Upper lobe of left lung (tissue), 6 donors: ENCODE results near the gene PJA1. TPM values are rescaled to one million over a fixed set of nuclear protein-coding genes. Genes with fewer than 3 reads are reported as not detected.

Experiments
- ATAC-seq, 2 donors: fragments of 200-7000 bp; cut with Tn5 transposase; one replicate each; pipeline ENCODE4 v1.9.1; 2022; ENCODE audit warnings: mild to moderate bottlenecking in 2 of 2, moderate library complexity in 2 of 2; ENCODE audit not compliant: low FRiP score in 2 of 2
- DNase-seq, 2 donors: peaks; one replicate each; pipeline ENCODE4 v3.0.0-alpha.2; 2019 to 2020
- H3K27ac ChIP-seq, 4 donors: fragments of 200-600 bp; sonication (generic); one replicate each; pipeline ENCODE4 v1.5.1; 2016 to 2019
- H3K27me3 ChIP-seq, 4 donors: fragments of 200-600 bp; sonication (generic); one replicate each; pipeline ENCODE4 v1.5.1; 2017 to 2019
- H3K36me3 ChIP-seq, 4 donors: fragments of 200-600 bp; sonication (generic); one replicate each; pipeline ENCODE4 v1.5.1; 2016 to 2019
- H3K4me1 ChIP-seq, 4 donors: fragments of 200-600 bp; sonication (generic); one replicate each; pipeline ENCODE4 v1.5.1; 2018 to 2019
- H3K4me3 ChIP-seq, 4 donors: fragments of 200-600 bp; sonication (generic); one replicate each; pipeline ENCODE4 v1.5.1; 2017 to 2019; ENCODE audit warnings: mild to moderate bottlenecking in 2 of 4, moderate library complexity in 1 of 4
- H3K9me3 ChIP-seq, 4 donors: fragments of 200-600 bp; sonication (generic); one replicate each; pipeline ENCODE4 v1.5.1; 2018 to 2019
- CTCF ChIP-seq, 6 experiments: fragments of 450-650 bp in 4 of 6; fragments of 200-600 bp in 2 of 6; sonication (generic) in 2 of 6; IDR thresholded peaks; one replicate each; pipeline ENCODE4 v1.5.1; 2016 to 2019; ENCODE audit warnings: antibody characterized with exemption in 6 of 6
- EP300 ChIP-seq, 4 donors: sonication (generic); formaldehyde crosslinking; IDR thresholded peaks; one replicate each; pipeline ENCODE4 v1.5.1; 2017; ENCODE audit warnings: antibody characterized with exemption in 4 of 4, control low read depth in 2 of 4
- POLR2A ChIP-seq, 4 donors: fragments of 450-650 bp; IDR thresholded peaks; one replicate each; pipeline ENCODE4 v1.5.1; 2016 to 2017; ENCODE audit warnings: antibody characterized with exemption in 4 of 4, mild to moderate bottlenecking in 2 of 4
- POLR2AphosphoS5 ChIP-seq, 2 donors: sonication (generic); formaldehyde crosslinking; IDR thresholded peaks; one replicate each; pipeline ENCODE4 v1.5.1; 2017; ENCODE audit warnings: antibody characterized with exemption in 2 of 2
- WGBS, 2 donors: methylation state at CpG; one replicate each; pipeline ENCODE4 v1.1.5; 2017 to 2018; 5-methylcytosine and 5-hydroxymethylcytosine counted together
- total RNA-seq, 6 donors: library from RNA; depleted of rRNA in 4 of 6; stranded (reverse); fragments of >200 nt in 4 of 6; gene quantifications; one replicate each; pipeline versions ENCODE4 v1.1.0 to v1.2.1, GENCODE V29; 2016 to 2021
- donor health status: DM: no; HTN: no; CAD: no; lungs with moderate emphysema.
- donor health status: DM: no; HTN: yes; CAD: no; lungs with severe emphysema.

PJA1 gene
- total RNA-seq, 6 donors from 2014 or later: 13.8 to 25.9 (median 14.8) TPM

- Histone ChIP-seq H3K4me1 (peaks cover 0 to 13% (median 0%) of the 10 kb centered on the region in 4 donors), H3K27me3 (peaks cover 0 to 5% (median 0%) of the 10 kb centered on the region in 4 donors), H3K27ac (peak overlapping the region; percentile 21 to 70 (median 66)), H3K4me3 (peak overlapping the region in 2 of 4 donors; percentile 18 to 29), H3K36me3 (no peaks in the 10 kb centered on the region), H3K9me3 (no peaks in the 10 kb centered on the region)
- WGBS, 2 donors: 39 to 40% methylated on average over 2 to 40 of the region's 42 CpGs
- DNase-seq: peak in 1 of 2 donors; percentile 80
- ATAC-seq: peak in 1 of 2 donors; percentile 77
- no peak for TF ChIP-seq CTCF (IDR thresholded peaks at IDR 0.05)
- TF ChIP-seq EP300 (IDR thresholded peaks at IDR 0.05): no peak
- TF ChIP-seq POLR2AphosphoS5 (IDR thresholded peaks at IDR 0.05): no peak
- no peak for TF ChIP-seq POLR2A (IDR thresholded peaks at IDR 0.05)
Measured at GRCh38 chrX:69136546-69137331, 28.5 kb downstream of the PJA1 start.

- H3K27ac ChIP-seq: no peak overlapping the region
- peaks cover 0 to 13% (median 0%) of the 10 kb centered on the region in 4 donors for H3K4me1 ChIP-seq
- TF ChIP-seq CTCF (IDR thresholded peaks at IDR 0.05) (peak in 2 of 6 experiments; percentile 20 to 31), POLR2A (IDR thresholded peaks at IDR 0.05) (no peak)
- H3K36me3 ChIP-seq: no peaks in the 10 kb centered on the region
- ATAC-seq: peak in 1 of 2 donors; percentile 46
- 25 to 29% methylated on average over 4 to 6 of the region's 6 CpGs for WGBS, 2 donors
- DNase-seq: no peak
- no peaks in the 10 kb centered on the region for H3K9me3 ChIP-seq
- H3K27me3 ChIP-seq: peaks cover 0 to 5% (median 0%) of the 10 kb centered on the region in 4 donors
- no peak overlapping the region for H3K4me3 ChIP-seq
Measured at GRCh38 chrX:69133921-69134542, 31.2 kb downstream of the PJA1 start.

GRCh38 chrX:69131886-69132285 is 33.4 kb downstream of the PJA1 start:
- Histone ChIP-seq H3K27me3 (peaks cover 0 to 2% (median 0%) of the 10 kb centered on the region in 4 donors), H3K27ac (no peak overlapping the region), H3K9me3 (no peaks in the 10 kb centered on the region), H3K4me3 (no peak overlapping the region), H3K36me3 (no peaks in the 10 kb centered on the region), H3K4me1 (peaks cover 0 to 8% (median 0%) of the 10 kb centered on the region in 4 donors)
- no peak for TF ChIP-seq CTCF (IDR thresholded peaks at IDR 0.05)
- no peak for TF ChIP-seq EP300 (IDR thresholded peaks at IDR 0.05)
- TF ChIP-seq POLR2A (IDR thresholded peaks at IDR 0.05): no peak
- TF ChIP-seq POLR2AphosphoS5 (IDR thresholded peaks at IDR 0.05): no peak
- ATAC-seq (no peak), DNase-seq (no peak)
- WGBS, 2 donors: 73 to 87% methylated on average over 5 of the region's 5 CpGs

GRCh38 chrX:69130439-69130838 is 34.8 kb downstream of the PJA1 start:
- no peak for TF ChIP-seq POLR2A (IDR thresholded peaks at IDR 0.05)
- no peak for TF ChIP-seq CTCF (IDR thresholded peaks at IDR 0.05)
- TF ChIP-seq EP300 (IDR thresholded peaks at IDR 0.05): no peak
- TF ChIP-seq POLR2AphosphoS5 (IDR thresholded peaks at IDR 0.05): no peak
- ATAC-seq (no peak), DNase-seq (no peak)
- Histone ChIP-seq H3K4me1 (no peaks in the 10 kb centered on the region), H3K9me3 (no peaks in the 10 kb centered on the region), H3K27me3 (no peaks in the 10 kb centered on the region), H3K27ac (no peak overlapping the region), H3K36me3 (no peaks in the 10 kb centered on the region), H3K4me3 (no peak overlapping the region)
- whole genome bisulfite sequencing, 2 donors: 61 to 77% methylated on average over 2 of the region's 2 CpGs
